NT2/D1 (cell line): Measurements from ENCODE around the gene MRPS26.

Experiments
- SUZ12 ChIP-seq: IDR thresholded peaks from 2 replicates; pipeline ENCODE4 v1.6.1; 2011; ENCODE audit not compliant: insufficient read length, insufficient read depth; ENCODE audit errors: extremely low read depth
- YY1 ChIP-seq: IDR thresholded peaks from 2 replicates; pipeline ENCODE4 v1.6.1; 2011; ENCODE audit not compliant: insufficient read length, insufficient read depth

DNA sequence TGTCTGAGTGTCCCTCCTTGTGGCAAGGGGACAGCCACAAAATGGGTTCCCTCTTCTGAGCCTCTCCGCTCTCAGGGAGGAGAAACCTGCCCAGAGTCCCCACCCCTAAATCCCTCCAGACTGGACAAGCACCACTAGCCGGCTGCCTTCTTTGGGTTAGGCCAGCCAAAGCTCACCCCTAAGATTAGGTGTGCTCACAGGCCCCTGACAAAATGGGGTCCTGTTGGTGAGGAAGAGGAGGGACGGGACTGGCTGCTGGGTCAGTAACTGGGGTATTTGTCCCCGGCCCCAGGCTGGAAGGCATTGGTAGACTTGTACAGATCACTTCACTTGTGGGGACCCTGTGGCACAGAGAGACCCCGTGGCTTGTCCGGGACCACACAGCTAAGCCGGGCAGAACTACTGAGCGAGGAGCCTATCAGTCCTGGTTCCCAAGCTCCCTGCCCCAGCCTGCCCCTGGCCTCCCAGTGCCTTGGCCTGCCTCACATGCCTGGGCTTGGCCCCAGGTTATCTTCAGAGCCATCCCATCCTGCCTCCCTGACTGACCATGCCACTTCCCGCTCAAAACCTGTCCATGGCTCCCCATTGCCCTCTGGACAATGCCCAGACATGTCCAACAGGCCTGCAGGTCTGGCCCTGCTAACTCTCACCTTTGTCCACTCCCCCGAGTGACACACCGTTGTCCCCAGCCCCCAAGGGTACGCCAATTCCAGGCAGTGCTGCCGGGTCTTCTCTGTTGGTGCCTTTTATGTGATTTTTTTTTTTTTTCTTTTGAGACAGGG lies 49.2 kb downstream of the MRPS26 start:
- TF ChIP-seq YY1 (no peak), SUZ12 (no peak)
